ENCODE measurements around the gene NPPC. TPM values are rescaled to one million over a fixed set of nuclear protein-coding genes. Genes with fewer than 3 reads are reported as not detected.

Gene NPPC
- total and polyA plus RNA-seq, 10 of the 15 experiments (the other 5 are each of a cell fraction or from before 2014, with no cell fraction given): 0.15 TPM; not detected in 9

- no peak for TF ChIP-seq CEBPB (IDR thresholded peaks at IDR 0.05; ENCODE audit: borderline replicate concordance in 1 of 2, low read depth in 2 of 2, low read length in 2 of 2)
- no peak for TF ChIP-seq CHD4 (IDR thresholded peaks at IDR 0.05)
Observed at GRCh38 chr2:231919341-231920035, 6.7 kb downstream of the NPPC start (continued).

GRCh38 chr2:231918501-231919330 is 7.5 kb downstream of the NPPC start:
- ATAC-seq (no peak), FAIRE-seq (no peak), DNase-seq (ENCODE audit: low read depth, low spot score) (no peak)
- Histone ChIP-seq H3K36me3 (ENCODE audit: control insufficient read depth in 2 of 2, insufficient read depth in 2 of 2, low read length in 1 of 2) (no peaks in the 10 kb centered on the region), H3K9ac (ENCODE audit: control insufficient read depth, insufficient read depth, low read length) (no peak overlapping the region), H3K79me2 (ENCODE audit: control insufficient read depth, insufficient read depth, low read length) (no peaks in the 10 kb centered on the region), H3K9me3 (replicated peaks; ENCODE audit: control insufficient read depth, insufficient read depth, low read length) (no peaks in the 10 kb centered on the region), H3K4me3 (no peak overlapping the region), H4K20me1 (ENCODE audit: control insufficient read depth, insufficient read depth) (no peaks in the 10 kb centered on the region), H3K4me1 (ENCODE audit: control insufficient read depth, insufficient read depth, low read length) (no peaks in the 10 kb centered on the region), H2AFZ (ENCODE audit: control insufficient read depth, low read depth, low read length) (no peak overlapping the region), H3K27ac (ENCODE audit: control insufficient read depth, insufficient read depth) (no peak overlapping the region), H3K4me2 (ENCODE audit: control insufficient read depth, insufficient read depth) (no peak overlapping the region), H3K27me3 (replicated peaks in 1 of 2; ENCODE audit: control insufficient read depth in 2 of 2, insufficient read depth in 2 of 2, low read length in 1 of 2) (no peaks in the 10 kb centered on the region; a peak in 1 of 4 replicates)
- intact Hi-C loops (cut with micrococcal nuclease; ENCODE audit: unreplicated experiment): no loop called here
- SMC1A ChIA-PET (ENCODE audit: uncharacterized antibody, unreplicated experiment): no interaction called here
- no TSS peak for BruUV-seq (replicated peaks)
- POLR2A ChIA-PET: no interaction called here
- in situ Hi-C loops (cut with MboI): no loop called here
- RAD21 ChIA-PET (ENCODE audit: unreplicated experiment): interaction anchor here (1.2 kb wide), 1 partner anchor 12 kb away, joined by 4 read pairs; no protein-coding TSS in a partner anchor
- CTCF ChIA-PET: interaction anchor here (3.2 to 3.8 kb wide), 2 partner anchors 12 to 18 kb away, joined by 12 to 23 read pairs; no protein-coding TSS in a partner anchor
- 61% methylated on average over 21 of the region's 21 CpGs for WGBS (ENCODE audit: insufficient coverage, insufficient replicate concordance, low lambda C conversion rate, missing lambda C conversion rate)
- no peak for TF ChIP-seq ZNF687 (IDR thresholded peaks at IDR 0.05)
- no peak for TF ChIP-seq POLR2A (IDR thresholded peaks at IDR 0.05; ENCODE audit: low read depth, low read length)
- TF ChIP-seq DPF2 (IDR thresholded peaks at IDR 0.05): no peak
- TF ChIP-seq RAD51 (IDR thresholded peaks at IDR 0.05): no peak
- TF ChIP-seq SP1 (IDR thresholded peaks at IDR 0.05; ENCODE audit: low read depth, low read length): no peak
- TF ChIP-seq, protein P1, sequence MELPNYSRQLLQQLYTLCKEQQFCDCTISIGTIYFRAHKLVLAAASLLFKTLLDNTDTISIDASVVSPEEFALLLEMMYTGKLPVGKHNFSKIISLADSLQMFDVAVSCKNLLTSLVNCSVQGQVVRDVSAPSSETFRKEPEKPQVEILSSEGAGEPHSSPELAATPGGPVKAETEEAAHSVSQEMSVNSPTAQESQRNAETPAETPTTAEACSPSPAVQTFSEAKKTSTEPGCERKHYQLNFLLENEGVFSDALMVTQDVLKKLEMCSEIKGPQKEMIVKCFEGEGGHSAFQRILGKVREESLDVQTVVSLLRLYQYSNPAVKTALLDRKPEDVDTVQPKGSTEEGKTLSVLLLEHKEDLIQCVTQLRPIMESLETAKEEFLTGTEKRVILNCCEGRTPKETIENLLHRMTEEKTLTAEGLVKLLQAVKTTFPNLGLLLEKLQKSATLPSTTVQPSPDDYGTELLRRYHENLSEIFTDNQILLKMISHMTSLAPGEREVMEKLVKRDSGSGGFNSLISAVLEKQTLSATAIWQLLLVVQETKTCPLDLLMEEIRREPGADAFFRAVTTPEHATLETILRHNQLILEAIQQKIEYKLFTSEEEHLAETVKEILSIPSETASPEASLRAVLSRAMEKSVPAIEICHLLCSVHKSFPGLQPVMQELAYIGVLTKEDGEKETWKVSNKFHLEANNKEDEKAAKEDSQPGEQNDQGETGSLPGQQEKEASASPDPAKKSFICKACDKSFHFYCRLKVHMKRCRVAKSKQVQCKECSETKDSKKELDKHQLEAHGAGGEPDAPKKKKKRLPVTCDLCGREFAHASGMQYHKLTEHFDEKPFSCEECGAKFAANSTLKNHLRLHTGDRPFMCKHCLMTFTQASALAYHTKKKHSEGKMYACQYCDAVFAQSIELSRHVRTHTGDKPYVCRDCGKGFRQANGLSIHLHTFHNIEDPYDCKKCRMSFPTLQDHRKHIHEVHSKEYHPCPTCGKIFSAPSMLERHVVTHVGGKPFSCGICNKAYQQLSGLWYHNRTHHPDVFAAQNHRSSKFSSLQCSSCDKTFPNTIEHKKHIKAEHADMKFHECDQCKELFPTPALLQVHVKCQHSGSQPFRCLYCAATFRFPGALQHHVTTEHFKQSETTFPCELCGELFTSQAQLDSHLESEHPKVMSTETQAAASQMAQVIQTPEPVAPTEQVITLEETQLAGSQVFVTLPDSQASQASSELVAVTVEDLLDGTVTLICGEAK (IDR thresholded peaks at IDR 0.05; ENCODE audit: borderline replicate concordance): no peak
- TF ChIP-seq JUNB (IDR thresholded peaks at IDR 0.05): no peak
- TF ChIP-seq CREB1 (IDR thresholded peaks at IDR 0.05; ENCODE audit: low read depth): no peak
- no peak for TF ChIP-seq PBX3 (IDR thresholded peaks at IDR 0.05; ENCODE audit: insufficient replicate concordance, low read depth, low read length)
- no peak for TF ChIP-seq FOXM1 (IDR thresholded peaks at IDR 0.05; ENCODE audit: low read depth, low read length)
